Glutamatergic neuron (in vitro differentiated cells): ENCODE measurements around the gene CYBB. TPM values are rescaled to one million over a fixed set of nuclear protein-coding genes. Genes with fewer than 3 reads are reported as not detected.

Source experiments
- DNase-seq: peaks from one replicate; pipeline ENCODE4 v3.0.0; 2022
- H3K27ac Mint-ChIP-seq: one replicate; pipeline ENCODE4 v1.8.0; 2020; ENCODE audit warnings: mild to moderate bottlenecking, mixed read lengths, inconsistent platforms; ENCODE audit not compliant: unreplicated experiment
- H3K27me3 Mint-ChIP-seq: one replicate; pipeline ENCODE4 v1.8.0; 2020; ENCODE audit warnings: mild to moderate bottlenecking, moderate library complexity, mixed read lengths, inconsistent platforms; ENCODE audit not compliant: unreplicated experiment
- H3K36me3 Mint-ChIP-seq: one replicate; pipeline ENCODE4 v1.8.0; 2020; ENCODE audit warnings: mild to moderate bottlenecking, mixed read lengths, inconsistent platforms; ENCODE audit not compliant: unreplicated experiment
- H3K4me1 Mint-ChIP-seq: one replicate; pipeline ENCODE4 v1.8.0; 2020; ENCODE audit warnings: mild to moderate bottlenecking, low read depth, mixed read lengths, inconsistent platforms; ENCODE audit not compliant: unreplicated experiment
- H3K4me3 Mint-ChIP-seq: one replicate; pipeline ENCODE4 v1.8.0; 2020; ENCODE audit warnings: mild to moderate bottlenecking, mixed read lengths, inconsistent platforms; ENCODE audit not compliant: unreplicated experiment
- H3K9me3 Mint-ChIP-seq: one replicate; pipeline ENCODE4 v1.8.0; 2020; ENCODE audit warnings: mild to moderate bottlenecking, moderate library complexity, mixed read lengths, inconsistent platforms; ENCODE audit not compliant: unreplicated experiment
- CTCF ChIP-seq: fragments of 200-600 bp; sonication (generic); IDR thresholded peaks from one replicate; pipeline ENCODE4 v1.5.0; 2021; ENCODE audit not compliant: partially characterized antibody, unreplicated experiment
- total RNA-seq: library from RNA; stranded (reverse); fragmentation: NEBNext Ultra II Directional; extraction: Animal tissue kit (Norgen Biotek cat#: 25700); gene quantifications from one replicate; pipeline ENCODE4 v1.2.1, GENCODE V29; 2021; ENCODE audit not compliant: unreplicated experiment

CYBB gene
- total RNA-seq, 1 donor from 2014 or later: 0.61 TPM

DNA sequence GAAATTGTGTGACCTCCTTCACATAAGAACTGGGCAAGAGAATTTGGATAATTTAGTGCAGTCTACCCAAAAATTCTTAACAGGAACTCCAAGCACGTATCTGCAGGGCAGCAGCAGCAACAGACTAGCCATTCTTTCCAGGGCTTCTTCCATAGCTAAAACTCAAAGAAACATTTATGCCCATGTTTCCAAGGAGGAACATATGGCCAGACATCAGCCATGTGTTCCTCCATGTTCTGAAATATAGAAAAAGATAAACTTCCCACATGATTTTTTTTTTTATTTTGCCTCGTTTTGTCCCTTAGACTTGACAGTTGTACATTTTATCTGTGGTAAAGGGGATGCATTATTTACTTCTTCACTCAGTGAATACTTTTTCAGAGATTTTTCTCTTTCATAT is 27.6 kb upstream of the CYBB start:
- no peak for DNase-seq
- H3K36me3 Mint-ChIP-seq: peaks cover 1% of the 10 kb centered on the region
- no peaks in the 10 kb centered on the region for H3K27me3 Mint-ChIP-seq
- no peaks in the 10 kb centered on the region for H3K9me3 Mint-ChIP-seq
- no peak for TF ChIP-seq CTCF
- H3K4me1 Mint-ChIP-seq: no peaks in the 10 kb centered on the region
- H3K27ac Mint-ChIP-seq: no peak overlapping the region
- no peak overlapping the region for H3K4me3 Mint-ChIP-seq

- no peak for TF ChIP-seq CTCF
- H3K4me1 Mint-ChIP-seq: no peaks in the 10 kb centered on the region
- no peak for DNase-seq
- no peak overlapping the region for H3K27ac Mint-ChIP-seq
- H3K4me3 Mint-ChIP-seq: no peak overlapping the region
- peaks cover 4% of the 10 kb centered on the region for H3K36me3 Mint-ChIP-seq
- no peaks in the 10 kb centered on the region for H3K27me3 Mint-ChIP-seq
- no peaks in the 10 kb centered on the region for H3K9me3 Mint-ChIP-seq
These were observed 26.9 kb upstream of the CYBB start for GRCh38 chrX:37752936-37753335.

DNA sequence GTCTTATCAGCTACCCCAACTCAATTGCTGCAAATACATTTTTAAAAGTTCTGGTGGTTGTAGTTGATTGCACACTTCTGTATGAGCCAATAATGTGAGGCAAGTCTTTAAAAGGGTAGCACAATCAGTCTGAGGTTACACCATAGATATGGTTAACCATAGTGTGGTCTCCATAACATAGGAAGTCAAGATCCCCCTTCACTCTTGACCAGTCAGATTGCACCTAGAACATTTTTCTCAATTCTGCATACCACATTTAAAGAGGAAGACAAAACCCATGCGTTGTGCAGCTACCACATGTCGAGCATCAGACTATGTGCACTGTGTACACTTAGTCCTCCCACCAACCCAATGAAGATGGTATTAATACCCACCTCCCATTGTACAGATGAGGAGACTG is 26.5 kb upstream of the CYBB start:
- Mint-ChIP-seq H3K27me3 (no peaks in the 10 kb centered on the region), H3K27ac (no peak overlapping the region), H3K4me1 (no peaks in the 10 kb centered on the region), H3K9me3 (no peaks in the 10 kb centered on the region), H3K4me3 (no peak overlapping the region), H3K36me3 (peaks cover 4% of the 10 kb centered on the region)
- no peak for TF ChIP-seq CTCF
- no peak for DNase-seq

GRCh38 chrX:37754516-37754915 is 25.3 kb upstream of the CYBB start:
- Mint-ChIP-seq H3K9me3 (no peaks in the 10 kb centered on the region), H3K4me3 (no peak overlapping the region), H3K27ac (no peak overlapping the region), H3K27me3 (no peaks in the 10 kb centered on the region), H3K36me3 (peaks cover 4% of the 10 kb centered on the region), H3K4me1 (no peaks in the 10 kb centered on the region)
- DNase-seq: no peak
- no peak for TF ChIP-seq CTCF

DNA sequence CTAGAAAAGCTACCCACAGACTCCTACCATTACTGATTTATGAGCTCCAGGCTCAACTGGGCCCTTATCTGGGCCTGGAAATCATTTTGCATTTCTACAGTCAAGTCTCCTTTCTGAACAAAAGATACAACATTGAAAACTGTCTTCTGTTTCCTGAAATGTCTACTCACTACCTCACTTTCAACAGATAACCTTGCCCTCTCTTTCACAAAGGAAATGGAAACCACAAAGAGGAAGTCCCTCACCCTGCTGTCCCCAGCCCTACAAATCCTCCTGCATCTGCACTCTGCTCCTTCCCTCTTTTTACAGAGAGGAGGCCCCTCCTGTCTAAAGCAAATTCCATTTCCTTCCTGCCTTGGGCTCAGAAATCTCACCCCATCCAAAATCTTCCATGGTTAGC is 24.8 kb upstream of the CYBB start:
- H3K4me3 Mint-ChIP-seq: no peak overlapping the region

More for the DNA sequence above, 24.8 kb upstream of the CYBB start:
- TF ChIP-seq CTCF: no peak
- H3K27ac Mint-ChIP-seq: no peak overlapping the region
- DNase-seq: no peak
- H3K4me1 Mint-ChIP-seq: no peaks in the 10 kb centered on the region
- no peaks in the 10 kb centered on the region for H3K9me3 Mint-ChIP-seq
- no peaks in the 10 kb centered on the region for H3K27me3 Mint-ChIP-seq
- peaks cover 4% of the 10 kb centered on the region for H3K36me3 Mint-ChIP-seq
